Stimulated activated CD4-positive, alpha-beta T cell treated with anti-CD3 and anti-CD28 coated beads, Interleukin-4, amount 100 ng/mL, for 24 hours (primary cell): ENCODE measurements around the gene PUM2.
"Not testable (repeated sequence)": the region's sequence is repeated elsewhere in the genome, so short reads cannot be mapped to it uniquely, and the experiment has no call there.

Source experiments
- DNase-seq: peaks from one replicate; pipeline ENCODE4 v3.0.0-alpha.2; 2020

PUM2 gene

GRCh38 chr2:20350753-20351554, at the start of gene PUM2:
Gene PUM2 (minus strand): TSS chr2:20350844. CDS start chr2:20327360, 23,484 bp downstream.
- peak; percentile 92 for DNase-seq

GRCh38 chr2:20400306-20400705, 49.7 kb upstream of the PUM2 start:
- no peak for DNase-seq

- no peak for DNase-seq
These were observed 48.4 kb upstream of the PUM2 start for GRCh38 chr2:20398956-20399567.

GRCh38 chr2:20397811-20398447, 47.3 kb upstream of the PUM2 start:
- no peak for DNase-seq

DNA sequence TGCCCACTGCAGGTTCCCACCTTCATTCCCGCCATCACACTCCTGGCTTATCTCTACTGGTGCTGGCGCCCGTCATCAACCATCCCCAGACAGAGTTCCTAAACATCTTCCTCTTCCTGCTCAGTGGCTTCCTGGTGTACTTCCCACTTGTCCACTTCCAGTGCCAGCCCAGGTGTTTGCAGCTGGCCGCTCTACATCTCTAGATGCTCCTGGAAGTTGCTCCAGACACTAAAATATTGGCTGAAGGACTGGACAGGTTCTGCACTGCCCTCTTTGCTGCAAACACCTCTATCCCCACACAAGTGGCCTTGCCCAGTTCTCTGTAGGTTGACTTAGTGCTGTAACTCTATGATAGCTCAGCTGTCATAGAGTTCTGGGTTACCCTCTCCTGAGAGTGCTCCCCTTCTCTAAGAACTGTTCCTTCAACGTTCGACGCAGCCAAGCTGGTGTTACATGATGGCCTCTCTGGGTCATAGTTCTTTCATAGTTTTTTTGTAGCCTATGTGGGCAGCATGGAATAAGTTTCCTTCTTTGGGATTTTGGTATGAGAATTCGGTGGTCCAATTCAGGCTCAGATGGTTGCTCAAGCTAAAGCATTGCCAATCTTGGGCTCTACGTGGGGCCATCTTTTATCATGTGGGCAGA, 45.8 kb upstream of the PUM2 start:
- no peak for DNase-seq

GRCh38 chr2:20393986-20394385, 43.3 kb upstream of the PUM2 start:
- DNase-seq = no peak

GRCh38 chr2:20391951-20392699, 41.5 kb upstream of the PUM2 start:
- DNase-seq = no peak

GRCh38 chr2:20390524-20391123, 40.0 kb upstream of the PUM2 start:
- DNase-seq = no peak

- no peak for DNase-seq
These were observed 34.3 kb upstream of the PUM2 start for GRCh38 chr2:20384953-20385352.

DNA sequence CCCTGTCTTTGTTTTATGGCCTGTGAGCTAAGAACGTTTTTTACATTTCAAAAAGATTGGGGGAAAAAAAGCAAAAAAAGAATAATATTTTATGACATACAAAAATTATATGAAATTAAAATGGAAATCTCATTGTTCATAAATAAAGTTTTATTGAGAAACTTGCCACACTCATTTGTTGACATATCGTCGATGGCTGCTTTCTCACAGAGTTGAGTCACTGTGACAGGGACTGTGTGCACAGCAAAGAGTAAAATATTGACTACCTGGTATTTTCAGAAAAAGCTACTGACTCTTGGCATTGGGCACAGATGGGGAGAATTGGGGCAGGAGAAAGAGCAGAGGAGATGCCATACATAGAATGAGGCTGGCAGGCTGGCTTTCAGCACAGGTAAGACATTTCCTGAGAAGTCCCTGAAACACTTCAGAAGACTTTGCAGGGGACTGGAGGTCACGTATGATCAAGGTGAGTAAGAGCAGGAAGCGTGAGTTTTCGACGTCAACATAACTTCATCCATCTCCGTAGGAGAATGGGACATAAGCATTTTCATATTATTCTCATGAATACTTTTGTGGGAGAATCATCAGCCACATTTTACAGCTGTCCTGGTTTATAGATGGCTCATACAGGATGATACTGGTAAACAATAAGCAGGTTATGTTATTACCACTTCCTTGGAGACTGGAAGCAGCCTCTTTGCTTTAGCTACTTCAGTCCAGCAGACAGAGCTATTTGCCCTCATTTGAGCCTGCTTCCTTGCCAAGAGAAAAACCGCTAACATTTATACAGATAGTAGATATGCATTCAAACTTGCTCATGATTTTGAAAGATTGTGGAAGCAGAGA, 32.5 kb upstream of the PUM2 start:
- no peak for DNase-seq

- no peak for DNase-seq
These were observed 30.8 kb upstream of the PUM2 start for GRCh38 chr2:20381457-20381856.

DNA sequence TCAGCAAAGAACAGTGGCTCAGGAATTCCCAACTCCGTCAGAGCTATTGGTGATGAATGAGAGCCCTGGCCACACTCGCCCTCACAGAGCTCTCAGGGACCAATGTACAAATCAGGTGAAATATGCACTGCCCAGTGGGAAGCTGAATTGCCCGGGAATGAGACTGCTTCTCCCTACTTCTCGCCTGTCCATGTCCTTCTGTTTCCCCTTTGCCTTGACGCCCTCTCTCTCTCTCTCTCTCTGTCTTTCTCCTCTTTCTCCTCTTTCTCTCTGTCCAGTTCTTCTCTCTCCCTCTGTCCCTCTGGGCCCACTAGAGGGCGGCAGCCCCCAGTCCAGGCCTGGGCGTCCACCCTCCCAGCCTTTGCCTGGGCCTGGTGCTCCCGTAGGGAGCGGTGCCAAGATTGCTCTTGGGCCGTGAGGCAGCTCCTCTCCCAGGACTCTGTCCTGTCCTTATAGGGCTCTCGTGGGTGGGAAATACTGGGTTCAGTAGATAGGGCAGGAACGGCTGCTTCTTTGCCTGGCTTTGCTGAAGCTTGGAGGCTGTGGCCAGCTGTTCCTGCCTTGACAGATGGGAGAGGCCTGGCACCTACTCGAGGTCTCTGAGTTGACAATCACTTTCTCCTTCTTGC, 28.4 kb upstream of the PUM2 start:
- DNase-seq = no peak

GRCh38 chr2:20378341-20378740, 27.7 kb upstream of the PUM2 start:
- DNase-seq = no peak

DNA sequence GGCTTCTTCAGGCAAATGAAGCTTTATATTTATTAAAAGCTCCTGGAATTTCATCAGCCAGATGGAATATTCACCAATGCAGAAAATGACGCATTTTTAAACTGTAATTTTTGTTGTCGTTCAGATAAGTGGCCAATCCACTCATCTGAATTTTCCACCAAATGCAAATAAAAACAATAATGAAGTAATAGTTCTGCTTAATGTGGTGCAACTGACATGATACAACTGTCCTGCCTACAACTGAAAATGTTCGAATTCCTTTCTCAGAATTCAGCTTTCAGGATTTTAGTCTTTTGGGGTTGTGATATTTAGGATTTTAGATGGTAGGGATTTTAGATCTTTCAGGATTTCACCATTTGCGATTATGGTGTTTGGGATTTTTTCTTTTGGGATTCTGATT, 27.1 kb upstream of the PUM2 start:
- no peak for DNase-seq

DNA sequence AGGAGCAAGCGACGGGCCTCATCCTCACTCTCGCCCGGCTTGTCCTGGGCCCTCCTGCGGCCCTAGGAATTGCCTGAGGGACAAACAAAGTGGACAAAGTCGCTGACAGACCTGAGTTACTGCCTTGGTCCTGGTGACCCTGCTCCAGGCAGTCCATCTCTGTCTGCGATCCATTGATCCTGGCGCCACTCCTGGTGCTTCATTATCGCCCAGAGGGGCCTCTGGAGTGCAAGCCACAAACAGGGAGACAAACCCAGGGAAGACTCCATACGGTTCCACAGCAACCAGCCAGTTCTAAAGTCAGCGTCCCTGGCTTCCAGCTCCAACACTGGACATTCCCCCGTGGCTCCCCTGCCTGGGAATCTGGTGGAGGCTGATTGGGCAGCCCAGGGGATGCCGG, 24.3 kb upstream of the PUM2 start:
- DNase-seq = not testable (repeated sequence)

GRCh38 chr2:20372896-20373640, 22.4 kb upstream of the PUM2 start:
- no peak for DNase-seq

DNA sequence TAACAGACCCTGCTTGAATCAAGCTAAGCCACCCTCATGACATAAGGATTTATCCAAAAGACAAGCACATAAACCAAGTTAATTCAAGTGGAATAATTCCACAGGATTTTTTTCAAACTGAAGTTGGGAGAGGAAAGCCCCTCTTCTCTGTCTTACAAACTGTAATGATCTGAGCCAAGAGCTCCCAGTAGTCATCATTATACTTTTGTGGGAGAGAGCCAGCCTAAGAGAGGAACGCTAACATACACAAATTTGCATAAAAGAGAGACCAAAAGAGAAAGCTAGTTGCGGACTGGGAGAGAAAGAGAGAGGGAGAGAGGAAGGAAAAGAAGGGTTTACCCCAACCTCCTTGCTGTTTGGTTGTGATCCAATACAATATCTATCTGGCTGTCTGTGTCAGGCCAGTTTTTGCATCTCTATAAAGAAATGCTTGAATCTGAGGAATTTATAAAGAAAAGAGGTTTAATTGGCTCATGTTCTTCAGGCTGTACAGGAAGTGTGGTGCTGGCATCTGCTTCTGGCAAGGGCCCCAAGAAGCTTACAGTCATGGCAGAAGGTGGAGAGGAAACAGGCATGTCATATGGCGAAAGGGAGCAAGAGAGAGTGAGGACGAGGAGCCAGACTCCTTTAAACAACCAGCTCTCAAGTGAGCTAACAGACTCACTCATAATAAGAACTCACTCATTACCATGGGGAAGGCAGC, 20.8 kb upstream of the PUM2 start:
- DNase-seq = no peak

- DNase-seq = no peak
These were observed 19.5 kb upstream of the PUM2 start for GRCh38 chr2:20370191-20370590.

GRCh38 chr2:20369366-20369765, 18.7 kb upstream of the PUM2 start:
- DNase-seq = no peak

DNA sequence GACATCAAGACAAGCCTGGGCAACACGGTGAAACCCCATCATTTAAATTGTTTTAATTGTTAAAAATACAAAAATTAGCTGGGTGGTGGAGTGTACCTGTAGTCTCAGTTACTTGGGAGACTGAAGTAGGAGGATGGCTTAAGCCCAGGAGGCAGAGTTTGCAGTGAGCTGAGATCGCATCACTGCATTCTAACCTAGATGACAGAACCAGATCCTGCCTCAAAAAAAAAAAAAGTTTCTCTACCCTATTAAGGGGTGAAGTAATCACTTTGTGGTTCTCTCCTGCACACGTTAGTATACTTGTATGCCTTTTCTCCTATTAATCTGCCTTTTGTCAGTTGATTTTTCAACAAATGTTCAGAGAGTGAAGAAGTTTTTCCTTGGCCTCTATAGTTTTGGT, 18.1 kb upstream of the PUM2 start:
- DNase-seq = no peak
